HG03095 (cell line): Measurements from ENCODE around the gene TNC.

Experiments used
- ATAC-seq: cut with Tn5 transposase; IDR thresholded peaks from one replicate; pipeline ENCODE4 v1.9.1; 2021; ENCODE audit warnings: moderate library complexity; ENCODE audit not compliant: unreplicated experiment

TNC gene

DNA sequence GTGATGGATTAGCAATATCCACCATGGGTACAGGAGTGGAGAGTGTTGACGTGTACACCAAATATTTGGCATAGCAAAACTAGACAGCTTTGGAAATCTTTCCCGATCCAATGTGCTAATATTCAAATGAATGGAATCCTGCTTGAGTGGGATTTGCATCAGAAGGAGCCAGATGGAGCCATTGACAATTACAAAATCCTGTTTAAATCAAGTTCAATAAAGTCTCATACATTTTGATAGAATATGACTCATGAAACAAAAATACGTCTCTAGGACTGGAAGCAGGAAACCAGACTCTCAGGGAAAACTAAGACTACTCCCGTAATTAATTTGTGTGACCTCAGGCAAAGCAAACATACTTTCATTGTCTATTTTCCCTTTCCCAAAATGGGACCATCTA, 13.0 kb downstream of the TNC start:
- no peak for ATAC-seq

DNA sequence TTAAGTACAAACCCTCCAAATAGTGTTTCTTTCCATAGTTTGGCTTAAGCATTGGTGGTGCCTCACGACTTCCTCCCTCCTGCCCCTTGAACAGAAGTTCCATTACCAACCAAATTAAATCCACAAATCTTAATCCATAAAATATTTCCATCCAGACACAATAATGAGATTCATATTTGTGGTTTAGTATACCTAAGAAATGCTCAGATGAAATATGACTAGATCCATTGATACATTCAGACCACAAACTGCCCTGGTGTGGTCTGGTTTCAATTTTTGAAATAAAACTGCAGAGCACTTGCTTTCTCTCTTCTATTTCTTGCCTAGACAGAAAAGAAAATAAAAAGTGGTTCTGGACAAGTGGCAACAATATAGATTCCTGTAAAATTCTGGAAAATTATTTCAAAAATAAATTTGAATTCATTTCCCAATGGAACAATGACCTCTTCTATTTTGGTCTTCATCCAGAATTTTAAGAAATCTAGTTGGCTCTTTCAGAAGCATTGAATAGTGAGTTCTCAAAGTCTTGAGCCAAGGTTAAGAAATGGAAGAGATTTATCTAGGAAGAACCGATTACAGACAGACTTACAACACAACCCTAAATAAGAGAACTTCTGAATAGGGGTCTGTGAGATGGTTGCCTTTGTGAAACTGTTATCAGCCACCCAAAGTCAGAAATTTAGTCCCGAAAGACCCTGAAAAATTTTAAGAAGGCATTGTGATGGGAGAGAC, 14.0 kb downstream of the TNC start:
- no peak for ATAC-seq

- no peak for ATAC-seq
Observed at GRCh38 chr9:115099901-115100300, 18.1 kb downstream of the TNC start.

DNA sequence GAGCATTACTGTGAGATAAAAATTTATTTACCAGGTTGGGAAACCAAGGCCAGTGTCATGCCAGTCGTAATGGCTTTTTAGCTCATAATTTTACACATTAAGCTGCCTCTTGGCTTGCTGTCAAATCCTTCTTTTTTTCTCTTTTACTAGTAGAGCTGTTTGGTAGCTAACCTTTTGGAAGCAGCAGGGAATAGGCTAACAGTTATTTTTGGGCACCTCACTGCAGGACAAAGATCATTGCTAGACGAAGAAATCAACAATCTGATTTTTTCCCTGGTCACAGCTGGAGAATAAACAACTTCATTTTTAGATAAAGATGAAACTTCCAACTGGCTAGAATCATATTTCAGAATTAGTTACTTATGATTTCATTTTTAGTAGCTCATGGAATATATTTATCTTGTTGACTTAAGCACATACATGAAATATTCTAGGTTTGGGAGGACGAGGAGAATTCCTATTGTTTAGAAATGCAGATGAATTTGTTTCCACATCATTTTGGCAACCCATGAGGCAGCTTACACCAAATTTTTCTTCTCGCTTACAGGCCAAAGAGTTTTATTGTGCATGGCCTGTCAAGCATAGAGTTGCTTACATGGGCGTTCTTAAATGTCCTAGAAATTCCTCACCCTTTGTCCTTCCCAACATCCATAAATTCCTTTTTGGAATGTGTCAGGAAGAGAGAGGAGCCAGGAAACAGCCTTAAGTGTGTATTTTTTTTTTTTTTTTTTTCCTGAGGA, 19.6 kb downstream of the TNC start:
- ATAC-seq, result no peak

- no peak for ATAC-seq
Observed at GRCh38 chr9:115093520-115093919, 24.4 kb downstream of the TNC start.

GRCh38 chr9:115090486-115090885, 27.5 kb downstream of the TNC start:
- ATAC-seq, result no peak

- no peak for ATAC-seq
Observed at GRCh38 chr9:115088860-115089259, 29.1 kb downstream of the TNC start.

GRCh38 chr9:115086886-115087285, 31.1 kb downstream of the TNC start:
- ATAC-seq, result no peak

DNA sequence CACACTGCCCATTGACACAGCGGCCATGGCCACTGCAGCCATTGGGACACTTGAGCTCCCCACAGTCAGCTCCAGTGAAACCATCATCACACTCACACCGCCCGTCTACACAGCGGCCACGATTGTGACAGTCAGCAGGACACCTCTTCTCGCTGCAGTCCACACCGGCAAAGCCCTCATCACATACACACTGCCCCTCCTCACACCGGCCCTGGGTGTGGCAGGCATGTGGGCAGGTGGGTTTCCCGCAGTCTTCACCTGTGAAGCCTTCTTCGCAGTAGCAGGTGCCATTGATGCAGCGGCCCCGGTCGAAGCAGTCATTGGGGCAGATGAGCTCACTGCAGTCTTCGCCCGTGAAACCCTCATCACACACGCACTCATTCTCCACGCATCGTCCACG, 31.5 kb downstream of the TNC start:
- ATAC-seq, result no peak

DNA sequence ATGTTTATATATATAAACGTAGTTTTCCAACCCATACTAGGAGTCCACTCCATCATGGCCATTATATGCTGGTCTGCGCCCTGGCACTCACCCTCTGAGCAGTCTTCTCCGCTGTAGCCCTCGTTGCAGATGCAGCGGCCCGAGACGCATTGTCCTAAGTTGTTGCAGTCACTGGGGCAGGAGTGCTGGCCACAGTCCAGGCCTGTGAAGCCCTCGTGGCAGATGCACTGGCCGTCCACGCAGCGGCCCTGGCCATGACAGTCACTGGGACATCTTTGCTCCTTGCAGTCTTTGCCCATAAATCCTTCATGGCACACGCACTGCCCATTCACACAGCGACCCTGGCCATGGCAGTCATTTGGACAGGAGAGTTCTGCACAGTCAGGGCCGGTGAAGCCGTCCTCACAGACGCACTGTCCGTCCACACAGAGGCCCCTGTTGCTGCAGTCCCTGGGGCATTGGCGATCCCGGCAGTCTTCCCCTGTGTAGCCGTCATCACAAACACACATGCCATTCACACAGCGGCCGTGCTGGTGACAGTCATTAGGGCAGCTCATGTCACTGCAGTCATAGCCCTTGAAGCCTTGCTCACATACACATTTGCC, 32.1 kb downstream of the TNC start:
- ATAC-seq, result no peak

DNA sequence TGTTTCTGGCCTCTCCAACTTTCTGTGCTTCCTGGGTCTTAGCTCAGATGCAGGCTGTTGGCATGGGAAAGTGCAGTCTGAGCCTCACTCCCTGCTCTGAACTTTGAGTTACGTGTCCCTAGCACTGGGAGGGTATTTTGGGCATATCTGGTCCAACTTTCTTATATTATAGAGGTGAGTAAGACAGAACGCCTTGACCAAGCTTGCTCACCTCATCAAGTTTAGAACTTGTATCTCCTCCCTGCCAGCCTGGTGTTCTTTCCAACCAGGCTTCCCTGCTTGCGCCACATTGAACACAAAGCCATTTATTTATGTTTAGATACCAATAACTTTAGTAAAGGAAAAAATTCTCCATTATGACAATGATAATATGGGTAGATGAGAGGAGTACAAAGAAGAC, 33.2 kb downstream of the TNC start:
- ATAC-seq, result no peak

- ATAC-seq, result no peak
Observed at GRCh38 chr9:115084157-115084556, 33.8 kb downstream of the TNC start.

GRCh38 chr9:115080242-115080641, 37.7 kb downstream of the TNC start:
- no peak for ATAC-seq

GRCh38 chr9:115079156-115079555, 38.8 kb downstream of the TNC start:
- ATAC-seq, result no peak

DNA sequence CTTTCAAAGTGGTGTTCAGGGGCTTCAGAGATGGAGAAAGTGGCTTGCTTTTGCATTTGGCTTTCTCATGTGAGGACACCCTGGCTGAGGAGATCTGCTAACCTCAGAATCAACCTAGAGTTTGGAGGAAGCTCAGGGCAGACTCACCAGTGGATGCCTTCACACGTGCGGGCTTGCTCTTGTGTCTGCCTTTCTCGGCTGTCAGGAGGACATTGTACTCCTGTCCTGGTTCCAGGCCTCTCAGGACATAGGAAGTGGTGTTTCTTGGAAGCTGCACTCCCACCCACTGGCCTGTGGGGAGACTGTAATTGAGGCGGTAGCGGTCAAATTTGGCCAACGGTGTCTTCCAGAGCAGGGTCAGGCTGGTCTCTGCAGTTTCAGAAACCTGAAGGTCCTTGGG, 44.5 kb downstream of the TNC start:
- ATAC-seq, result no peak

- ATAC-seq, result no peak
Observed at GRCh38 chr9:115071176-115071575, 46.8 kb downstream of the TNC start.

GRCh38 chr9:115069771-115070170, 48.2 kb downstream of the TNC start:
- ATAC-seq, result no peak

DNA sequence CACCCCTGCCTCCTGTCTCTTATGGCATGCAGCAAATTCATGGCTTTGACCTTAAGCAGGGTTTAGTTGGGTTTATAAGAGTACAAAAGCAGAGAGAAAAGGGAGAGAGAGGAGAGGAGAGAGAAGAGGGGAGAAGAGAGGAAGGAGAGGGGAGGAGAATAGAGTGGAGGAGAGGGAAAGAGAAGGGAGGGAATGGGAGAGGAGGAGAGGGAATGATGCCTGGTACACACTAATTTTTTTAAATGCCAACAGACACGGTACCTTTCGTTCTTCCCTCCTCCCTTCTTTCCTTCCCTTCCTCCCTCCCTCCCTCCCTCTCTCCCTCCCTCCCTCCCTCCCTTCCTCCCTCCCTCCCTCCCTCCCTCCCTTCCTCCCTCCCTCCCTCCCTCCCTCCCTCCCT, 48.7 kb downstream of the TNC start:
- no peak for ATAC-seq

- ATAC-seq, result no peak
Observed at GRCh38 chr9:115068031-115068430, 49.9 kb downstream of the TNC start.

DNA sequence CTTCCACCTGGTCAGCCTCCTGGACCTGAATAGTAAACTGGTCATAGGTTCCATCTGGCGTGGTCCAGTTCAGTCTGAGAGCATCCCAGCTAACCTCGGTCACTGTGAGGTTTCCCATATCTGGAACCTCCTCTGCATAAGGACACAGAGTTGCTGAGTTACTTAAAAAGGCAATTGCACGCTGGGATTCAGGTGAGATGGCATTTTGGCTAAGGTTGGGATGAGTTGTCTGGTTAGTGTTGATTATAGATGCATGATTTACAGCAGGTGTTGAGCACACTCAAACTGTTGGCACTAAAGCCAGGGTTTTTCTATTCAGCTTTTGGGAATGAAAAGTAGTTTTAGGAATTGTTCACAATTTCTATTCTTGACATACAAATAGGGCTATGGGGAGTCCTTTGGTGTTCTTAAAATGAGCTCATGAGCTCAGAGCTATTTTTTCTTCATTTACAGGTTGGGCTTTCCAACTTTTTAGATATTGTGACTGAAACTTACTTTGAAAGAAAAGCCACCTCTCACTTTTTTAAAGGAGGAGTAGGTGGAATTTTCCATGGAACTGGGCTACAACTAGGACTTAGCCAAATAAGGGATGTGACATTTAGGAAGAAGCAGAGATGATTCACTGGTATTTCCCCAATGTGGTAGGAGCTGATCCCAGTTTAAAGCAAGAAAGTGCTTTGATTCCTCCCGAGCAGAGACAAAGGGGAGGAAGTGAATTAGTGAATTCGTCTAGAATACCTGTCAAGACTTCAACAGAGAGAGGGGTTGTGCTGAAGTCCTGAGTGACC, 54.7 kb downstream of the TNC start:
- ATAC-seq, result no peak

DNA sequence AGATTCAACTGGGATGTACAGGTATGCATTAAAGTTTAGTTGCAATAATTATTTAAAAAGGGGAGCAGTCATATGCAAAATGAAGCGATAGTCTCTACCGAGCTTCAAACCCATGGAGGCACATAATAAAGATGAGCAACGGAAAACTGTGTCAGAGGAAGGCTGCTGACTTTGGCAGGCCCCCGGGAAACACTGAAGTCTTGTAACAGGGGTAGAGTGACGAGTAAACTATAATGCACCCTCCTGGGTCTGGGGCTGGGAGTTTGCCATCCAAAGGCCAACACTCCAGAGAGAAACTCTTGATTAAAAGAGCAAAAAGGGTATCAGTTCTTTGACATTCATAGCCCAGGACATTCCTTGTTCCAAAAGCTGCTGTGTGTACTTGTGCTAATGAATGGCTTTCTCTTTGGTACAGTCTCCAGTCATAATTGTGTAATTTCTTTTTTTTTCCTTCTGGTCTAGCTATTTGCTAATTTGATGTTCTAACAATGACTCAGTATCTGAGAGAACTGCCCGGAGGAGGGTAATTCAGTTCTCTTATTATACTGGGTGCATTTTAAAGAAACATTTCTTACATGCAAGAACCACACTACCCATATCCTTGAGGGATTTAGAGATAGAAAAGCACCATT, 59.2 kb downstream of the TNC start:
- ATAC-seq, result no peak
